HG03565 (cell line): Measurements from ENCODE around the gene CCL14.
"Not testable (repeated sequence)": the region's sequence is repeated elsewhere in the genome, so short reads cannot be mapped to it uniquely, and the experiment has no call there.

Experiments used
- ATAC-seq: cut with Tn5 transposase; IDR thresholded peaks from one replicate; pipeline ENCODE4 v1.9.1; 2021; ENCODE audit warnings: mild to moderate bottlenecking, moderate library complexity; ENCODE audit not compliant: unreplicated experiment

Gene CCL14

DNA sequence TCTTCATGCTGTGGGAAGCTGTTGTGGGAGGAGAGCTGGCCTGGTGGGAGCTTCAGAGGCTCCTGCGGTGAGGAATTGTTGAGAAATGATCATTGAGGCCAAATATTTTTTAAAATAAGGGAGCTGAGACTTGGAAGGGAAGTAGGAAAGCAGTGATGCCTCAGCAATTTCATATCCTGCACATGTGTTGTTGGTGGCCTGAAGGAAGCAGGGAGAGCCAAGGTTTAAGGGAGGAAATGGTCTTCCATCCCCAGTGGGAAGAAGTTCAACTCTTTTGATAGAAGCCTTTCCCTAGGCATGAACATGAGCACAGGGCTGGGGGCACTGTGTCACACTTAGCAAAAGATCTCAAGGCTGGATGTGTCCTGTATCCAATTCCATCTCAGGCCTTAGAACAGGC, at the start of gene CCL14:
Gene CCL14 (minus strand): TSS at position 87 of the 400 bp plus-strand sequence. CDS start 80 bp downstream, at position 7.
- ATAC-seq, result no peak

DNA sequence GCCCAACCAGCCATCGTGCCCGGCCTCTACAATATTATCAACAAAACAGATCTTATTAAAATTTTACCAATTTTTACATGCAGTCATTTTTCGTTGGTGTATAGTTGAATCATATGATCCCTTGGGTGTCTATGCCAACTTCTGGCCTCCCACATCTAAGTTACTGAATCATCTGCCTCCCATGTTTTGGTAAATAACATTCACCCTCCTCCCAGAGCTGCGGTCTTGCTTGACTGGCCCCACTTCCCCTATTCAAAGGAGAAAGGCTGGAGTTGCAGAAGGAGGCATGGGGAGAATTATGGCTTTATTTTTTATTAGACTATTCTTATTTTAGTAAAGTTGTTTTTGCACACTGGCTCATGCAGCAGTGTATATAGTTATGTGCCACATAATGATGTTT, 49.7 kb upstream of the CCL14 start:
- no peak for ATAC-seq

DNA sequence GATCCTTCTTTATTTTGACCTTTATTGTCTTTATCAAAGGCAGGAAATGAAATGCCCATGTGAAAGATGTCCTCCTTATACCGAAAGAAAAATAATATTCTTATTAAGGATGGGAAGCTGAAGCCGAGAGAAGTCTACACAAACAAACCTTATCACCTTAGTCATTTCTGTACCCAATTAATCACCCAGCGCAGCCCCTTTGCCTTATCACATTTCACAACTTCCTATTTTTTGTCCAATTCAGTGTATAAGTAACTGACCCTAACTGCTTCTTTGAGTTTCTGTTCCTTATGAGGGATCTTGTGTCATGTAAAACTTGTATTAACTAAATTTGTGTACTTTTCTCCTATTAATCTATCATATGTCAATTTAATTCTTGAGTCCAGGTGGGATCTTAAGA, 47.6 kb upstream of the CCL14 start:
- no peak for ATAC-seq

DNA sequence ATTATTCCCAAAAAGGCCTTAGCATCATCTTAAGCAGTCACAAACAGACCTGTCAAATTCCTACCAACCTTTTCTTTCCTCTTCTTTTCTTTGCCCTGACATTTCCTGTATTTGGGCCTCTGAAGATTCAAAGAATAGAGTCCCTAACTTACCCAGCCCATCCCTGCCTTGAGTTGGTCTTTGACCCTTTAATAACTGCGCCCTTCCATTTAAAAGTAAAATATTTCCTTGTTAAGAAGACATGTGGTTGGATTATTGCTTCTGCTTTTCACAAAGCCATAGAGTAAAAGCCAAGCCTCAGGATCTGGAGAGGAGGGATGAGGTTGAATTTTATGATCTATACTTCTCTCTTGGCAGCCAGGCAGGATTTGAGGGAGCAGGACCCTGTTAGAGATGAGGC, 44.4 kb upstream of the CCL14 start:
- no peak for ATAC-seq

DNA sequence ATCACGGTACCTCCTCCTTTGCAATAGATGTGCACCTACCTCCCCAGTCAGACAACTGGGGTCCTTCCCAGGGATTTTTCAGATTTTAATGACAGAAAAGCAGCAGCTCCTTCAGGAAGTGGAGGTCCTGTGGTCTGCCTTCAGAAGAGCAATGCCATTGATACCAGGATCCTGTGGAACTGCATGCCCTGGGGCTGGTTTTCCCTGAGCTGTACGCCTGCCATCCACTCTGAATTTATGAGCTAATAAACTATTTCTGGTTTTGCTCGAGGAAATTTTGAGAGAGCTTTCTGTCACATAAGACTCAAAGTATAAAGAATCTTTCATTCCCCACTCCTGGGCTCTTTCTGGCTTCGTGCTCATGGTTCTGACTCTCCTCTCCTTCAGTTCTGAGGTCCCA, 41.2 kb upstream of the CCL14 start:
- no peak for ATAC-seq

DNA sequence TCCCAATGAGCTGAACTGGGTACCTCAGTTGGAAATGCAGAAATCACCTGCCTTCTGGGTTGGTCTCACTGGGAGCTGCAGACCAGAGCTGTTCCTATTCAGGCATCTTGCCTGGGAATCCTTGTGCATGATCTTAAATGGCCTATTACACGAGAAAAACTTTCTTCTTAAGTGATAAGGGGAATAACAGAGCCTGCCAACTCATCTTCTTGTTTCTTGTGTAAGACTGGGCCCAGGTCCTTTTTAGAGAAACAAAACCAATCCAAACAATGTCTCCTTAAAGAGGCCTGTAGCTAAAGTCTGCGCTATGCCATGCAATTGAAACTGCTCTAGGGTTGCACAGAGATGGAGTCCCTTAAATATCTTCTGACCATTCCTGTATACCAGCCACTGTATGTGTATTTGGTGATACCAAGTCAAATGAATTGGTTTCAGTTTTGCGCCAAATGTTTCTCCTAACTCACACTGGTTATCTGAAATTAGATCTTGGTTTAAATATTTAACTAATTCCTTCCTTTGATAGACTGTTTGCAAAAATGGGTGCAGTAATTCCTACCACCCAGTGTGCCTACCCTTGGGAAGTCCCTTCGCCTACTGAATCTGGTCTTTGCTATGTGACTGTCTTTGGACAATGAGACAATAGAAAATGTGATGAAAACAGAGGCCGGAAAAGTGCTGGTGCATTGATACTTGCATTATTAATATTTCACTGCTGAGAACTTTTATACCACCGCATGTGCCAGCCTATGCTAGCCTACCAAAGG, 37.8 kb upstream of the CCL14 start:
- ATAC-seq, result no peak

DNA sequence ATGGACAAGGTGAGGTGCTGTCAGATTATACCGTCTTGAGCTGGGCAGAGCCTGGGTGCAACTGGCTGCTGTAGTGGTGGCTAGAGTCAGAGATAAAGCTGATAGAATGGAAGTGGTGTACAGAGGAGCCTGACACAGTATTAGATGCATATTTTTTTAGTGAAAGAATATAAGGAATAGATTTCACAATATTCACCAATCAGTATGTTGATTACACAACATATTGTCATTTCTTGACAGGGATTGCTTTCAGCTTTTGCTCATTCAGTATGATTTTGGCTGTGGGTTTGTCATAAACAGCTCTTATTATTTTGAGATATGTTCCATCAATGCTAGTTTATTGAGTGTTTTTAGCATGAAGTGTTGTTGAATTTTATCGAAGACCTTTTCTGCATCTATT, 32.9 kb upstream of the CCL14 start:
- ATAC-seq, result no peak

DNA sequence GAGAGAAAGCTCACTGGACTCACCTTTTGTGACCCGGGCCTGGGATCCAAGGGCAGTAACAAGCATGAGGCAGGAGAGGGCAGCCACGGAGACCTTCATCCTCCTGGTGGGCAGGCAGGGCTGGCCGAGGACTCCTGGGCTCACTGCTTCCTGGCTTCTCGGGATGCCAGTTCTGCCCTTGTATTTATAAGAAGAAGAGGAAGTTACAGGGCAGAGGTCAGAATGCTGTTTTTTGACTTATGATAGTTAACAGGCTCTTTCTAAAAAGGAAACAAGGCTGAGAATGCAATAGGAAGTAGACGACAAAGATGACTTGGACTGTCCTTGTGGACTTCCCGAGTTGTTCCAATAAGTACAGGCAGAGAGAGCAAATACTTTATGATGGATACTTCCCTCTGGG, 31.3 kb upstream of the CCL14 start, which contains the start of gene CCL23:
Gene CCL23 (minus strand): TSS at position 174 of the 400 bp plus-strand sequence. CDS start 75 bp downstream, at position 99.
- ATAC-seq, result no peak

DNA sequence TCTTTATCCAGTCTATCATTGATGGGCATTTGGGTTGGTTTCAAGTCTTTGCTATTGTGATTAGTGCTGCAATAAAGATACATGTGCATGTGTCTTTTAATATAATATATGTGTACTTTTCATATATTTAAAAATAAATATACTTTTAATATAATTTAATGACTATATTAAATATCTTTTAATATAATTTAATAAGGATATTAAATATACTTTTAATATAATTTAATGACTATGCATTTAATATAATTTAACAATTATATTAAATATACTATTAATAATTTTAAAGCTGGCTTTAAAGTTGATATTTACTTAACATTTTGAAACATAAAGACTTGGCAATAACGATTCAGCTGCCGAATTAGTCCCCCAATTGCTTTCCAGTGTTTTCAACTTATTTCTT, 30.0 kb upstream of the CCL14 start:
- no peak for ATAC-seq

DNA sequence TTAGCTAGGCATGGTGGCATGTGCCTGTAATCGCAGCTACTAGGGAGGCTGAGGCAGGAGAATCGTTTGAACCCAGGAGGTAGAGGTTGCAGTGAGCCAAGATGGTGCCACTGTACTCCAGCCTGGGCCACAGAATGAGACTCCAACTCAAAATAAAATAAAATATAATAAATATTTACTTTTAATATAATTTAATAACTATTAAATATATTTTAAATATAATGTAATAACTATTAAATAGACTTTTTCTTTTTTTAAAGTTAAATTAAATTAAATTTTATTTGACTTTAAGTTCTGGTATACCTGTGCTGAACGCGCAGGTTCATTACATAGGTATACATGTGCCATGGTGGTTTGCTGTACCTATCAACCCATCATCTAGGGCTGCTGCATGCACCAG, 29.4 kb upstream of the CCL14 start:
- ATAC-seq, result not testable (repeated sequence)

DNA sequence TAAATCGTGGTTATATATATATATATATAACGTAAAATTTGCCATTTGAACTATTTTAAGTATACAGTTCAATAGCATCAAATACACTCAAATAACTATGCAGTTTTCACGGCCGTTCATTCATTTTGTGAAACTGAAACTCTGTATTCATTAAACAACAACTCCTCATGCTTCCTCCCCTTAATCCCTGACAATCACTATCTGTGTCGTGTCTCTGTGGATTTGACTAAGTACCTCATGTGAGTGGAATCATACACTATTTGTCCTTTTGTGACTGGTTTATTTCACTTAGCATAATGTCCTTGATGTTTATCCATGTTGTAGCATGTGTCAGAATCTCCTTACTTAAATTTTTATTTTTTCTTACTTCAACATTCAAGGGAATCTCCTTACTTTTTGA, 28.4 kb upstream of the CCL14 start:
- ATAC-seq, result no peak

DNA sequence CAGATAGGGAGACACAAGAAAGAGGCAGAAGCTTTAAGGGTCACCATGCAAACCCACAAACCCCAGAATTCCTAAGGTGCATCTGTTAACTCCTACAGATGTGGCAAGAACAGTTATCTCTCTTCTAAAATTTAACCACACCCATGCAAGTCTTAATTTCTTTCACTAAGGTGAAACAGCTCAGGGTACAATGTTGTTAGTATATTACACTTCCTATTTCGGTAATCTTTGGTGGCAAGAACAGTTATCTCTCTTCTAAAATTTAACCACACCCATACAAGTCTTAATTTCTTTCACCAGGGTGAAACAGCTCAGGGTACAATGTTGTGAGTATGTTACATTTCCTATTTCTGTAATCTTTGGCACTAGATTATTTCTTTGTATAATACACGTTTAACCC, 24.7 kb upstream of the CCL14 start:
- no peak for ATAC-seq

DNA sequence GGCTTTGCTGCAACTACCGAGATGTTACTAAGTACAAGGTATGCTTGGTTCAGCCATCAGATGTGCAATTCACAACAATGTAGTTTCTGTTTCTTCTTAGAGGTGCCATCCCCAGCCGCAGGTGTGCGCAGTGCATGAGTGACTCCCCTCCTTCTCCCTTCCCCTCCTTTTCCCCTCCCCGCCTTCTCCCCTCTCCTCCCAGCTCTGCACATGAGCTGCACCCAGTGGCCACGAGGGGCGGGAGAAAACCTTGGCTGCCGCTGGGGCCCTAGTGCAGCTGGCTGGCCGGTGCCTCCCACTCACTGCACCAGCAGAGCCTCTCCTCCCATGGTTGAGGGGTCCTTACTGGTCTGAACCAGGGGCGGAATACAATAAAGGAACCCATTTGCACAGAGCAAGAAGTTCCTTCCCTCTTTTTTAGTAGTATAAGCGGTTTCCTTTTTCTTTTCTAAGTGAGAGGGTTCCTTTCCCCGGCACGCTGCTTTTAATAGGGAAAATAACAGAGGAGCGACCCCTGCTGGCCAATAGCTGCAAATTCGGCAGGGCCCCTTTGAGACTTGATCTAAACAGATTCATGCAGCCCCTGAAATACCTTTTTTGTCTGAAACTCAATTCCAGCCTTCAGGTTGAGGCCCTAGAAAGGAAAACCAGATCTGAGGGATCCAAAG, 22.6 kb upstream of the CCL14 start:
- ATAC-seq, result no peak

DNA sequence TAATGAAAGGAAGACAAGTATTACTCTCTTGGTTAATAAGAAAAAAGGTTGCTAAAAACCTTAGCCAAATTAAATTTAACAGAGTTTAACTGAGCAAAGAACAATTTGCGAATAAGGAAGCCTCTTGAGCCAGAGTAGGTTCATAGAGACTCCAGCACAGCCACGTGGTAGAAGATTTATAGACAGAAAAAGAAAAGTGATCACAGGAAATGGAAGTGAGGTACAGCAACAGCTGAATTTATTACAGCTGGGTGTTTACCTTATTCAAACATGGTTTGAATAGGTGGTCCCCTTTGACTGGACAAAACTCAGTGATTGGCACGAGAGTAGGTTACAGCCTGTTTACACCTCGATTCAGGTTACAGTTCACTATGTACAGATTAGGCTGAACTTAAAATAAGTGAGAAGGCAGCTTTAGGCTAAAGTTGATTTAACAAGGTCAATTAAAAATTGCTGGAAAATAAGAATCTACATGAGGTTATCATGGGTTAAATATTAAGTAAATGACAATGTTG, 18.1 kb upstream of the CCL14 start:
- no peak for ATAC-seq

DNA sequence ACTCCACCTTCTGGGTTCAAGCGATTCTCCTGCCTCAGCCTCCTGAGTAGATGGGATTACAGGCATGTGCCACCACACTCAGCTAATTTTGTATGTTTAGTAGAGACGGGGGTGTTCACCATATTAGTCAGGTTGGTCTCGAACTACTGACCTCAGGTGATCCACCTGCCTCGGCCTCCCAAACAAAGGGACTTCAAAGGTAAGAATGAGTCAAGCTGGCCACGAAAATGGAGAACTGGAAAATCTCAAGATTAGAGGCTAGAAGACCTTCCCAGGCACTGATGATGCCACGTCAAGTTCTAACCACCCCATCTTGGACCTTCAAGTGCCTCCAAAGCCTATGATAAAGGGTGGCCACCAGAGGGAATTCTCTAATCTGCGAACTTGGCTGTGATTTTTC, 16.1 kb upstream of the CCL14 start:
- no peak for ATAC-seq

DNA sequence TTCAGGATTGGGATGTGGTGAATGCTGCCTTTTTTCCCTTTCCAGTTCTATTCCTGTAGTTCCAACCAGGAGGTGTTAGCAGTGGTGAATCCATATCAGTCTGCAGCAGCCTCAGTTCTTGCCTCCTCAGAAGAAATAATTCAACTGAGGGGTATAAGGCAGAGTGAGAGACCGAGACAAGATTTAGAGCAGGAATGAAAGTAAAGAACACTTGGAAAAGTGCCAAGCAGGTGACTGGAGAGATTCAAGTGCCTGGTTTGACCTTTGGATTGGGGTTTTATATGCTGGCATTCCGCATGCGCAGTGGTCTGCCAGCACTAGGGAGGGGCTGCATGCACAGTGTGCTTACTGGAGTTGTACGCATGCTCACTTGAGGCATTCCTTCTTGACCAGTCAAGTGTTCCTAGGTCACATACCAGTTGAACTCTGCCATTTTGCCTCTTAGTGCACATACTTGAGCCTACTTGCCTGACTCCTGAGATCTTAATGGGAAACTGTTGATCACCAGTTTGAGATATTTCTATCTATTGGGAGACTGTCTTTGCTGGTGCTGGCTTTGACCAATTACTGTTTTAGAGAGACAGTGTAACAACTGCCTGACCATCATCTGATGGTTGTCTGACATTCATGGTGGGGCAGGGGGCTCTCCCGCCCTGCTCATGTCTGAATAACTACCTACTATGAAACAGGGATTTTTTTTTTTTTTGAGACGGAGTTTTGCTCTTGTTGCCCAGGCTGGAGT, 15.5 kb upstream of the CCL14 start:
- ATAC-seq, result no peak

DNA sequence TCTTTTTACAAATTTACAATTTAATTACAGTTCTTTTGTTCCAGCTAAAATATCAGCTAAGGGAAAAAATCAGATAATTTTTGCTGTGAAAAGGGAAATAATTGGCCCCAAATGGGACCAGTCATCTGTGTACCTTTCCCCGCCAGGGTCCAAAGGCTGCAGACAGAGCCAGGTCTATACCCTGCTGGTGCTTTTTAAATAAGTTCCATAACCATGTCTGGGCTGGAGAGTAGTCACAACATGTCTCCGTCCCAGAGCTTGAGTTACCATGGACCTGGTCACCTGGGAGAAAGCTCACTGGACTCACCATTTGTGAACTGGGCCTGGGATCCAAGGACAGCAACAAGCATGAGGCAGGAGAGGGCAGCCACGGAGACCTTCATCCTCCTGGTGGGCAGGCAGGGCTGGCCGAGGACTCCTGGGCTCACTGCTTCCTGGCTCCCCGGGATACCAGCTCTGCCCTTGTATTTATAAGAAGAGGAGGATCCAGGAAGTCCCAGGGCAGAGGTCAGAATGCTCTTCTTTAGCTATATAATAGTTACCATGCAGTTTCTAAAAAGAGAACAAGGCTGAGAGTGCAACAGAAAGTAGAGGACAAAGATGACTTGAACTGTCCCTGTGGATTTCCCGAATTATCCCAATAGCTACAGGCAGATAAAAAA, 14.7 kb upstream of the CCL14 start, which contains the start of gene CCL15:
Gene CCL15 (minus strand): TSS at position 444 of the 662 bp plus-strand sequence. CDS start 61 bp downstream, at position 383.
- no peak for ATAC-seq

DNA sequence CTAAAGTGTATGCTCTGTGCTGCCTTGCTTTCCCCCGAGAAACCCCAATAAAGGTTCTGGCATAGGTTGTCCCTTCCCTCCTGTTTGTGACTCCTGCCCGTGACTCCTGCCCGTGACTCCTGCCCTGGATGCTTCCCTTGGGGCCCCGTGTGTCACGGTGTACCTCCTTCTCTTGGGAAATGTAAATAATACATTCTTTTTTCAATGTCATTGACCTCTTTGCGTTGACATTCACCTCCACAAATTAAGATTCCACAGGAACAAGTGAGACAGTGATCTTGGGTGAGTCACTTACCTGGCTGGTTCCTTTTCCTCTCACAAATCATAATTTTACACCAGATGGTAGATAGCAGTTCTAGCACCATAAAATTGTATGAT, 14.2 kb upstream of the CCL14 start:
- ATAC-seq, result no peak

DNA sequence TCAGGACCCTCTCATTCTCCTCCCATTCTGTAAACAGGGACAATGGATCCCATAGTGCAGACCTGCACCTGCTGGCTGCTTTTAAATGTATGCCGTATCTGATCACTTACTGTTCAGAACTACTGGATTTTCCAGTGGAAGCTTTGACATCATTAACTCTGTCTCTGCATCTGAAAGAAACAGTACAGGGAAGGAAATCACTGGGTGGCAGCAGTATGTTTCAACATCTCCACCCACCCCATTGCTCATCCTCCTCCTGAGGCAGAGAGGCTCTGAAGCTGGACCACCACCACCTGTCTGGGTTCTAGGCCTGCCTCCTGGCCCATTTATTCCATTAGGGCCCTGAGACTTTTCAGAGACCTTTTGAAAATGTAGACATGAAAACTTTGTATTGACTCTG, 12.2 kb upstream of the CCL14 start:
- ATAC-seq, result no peak

DNA sequence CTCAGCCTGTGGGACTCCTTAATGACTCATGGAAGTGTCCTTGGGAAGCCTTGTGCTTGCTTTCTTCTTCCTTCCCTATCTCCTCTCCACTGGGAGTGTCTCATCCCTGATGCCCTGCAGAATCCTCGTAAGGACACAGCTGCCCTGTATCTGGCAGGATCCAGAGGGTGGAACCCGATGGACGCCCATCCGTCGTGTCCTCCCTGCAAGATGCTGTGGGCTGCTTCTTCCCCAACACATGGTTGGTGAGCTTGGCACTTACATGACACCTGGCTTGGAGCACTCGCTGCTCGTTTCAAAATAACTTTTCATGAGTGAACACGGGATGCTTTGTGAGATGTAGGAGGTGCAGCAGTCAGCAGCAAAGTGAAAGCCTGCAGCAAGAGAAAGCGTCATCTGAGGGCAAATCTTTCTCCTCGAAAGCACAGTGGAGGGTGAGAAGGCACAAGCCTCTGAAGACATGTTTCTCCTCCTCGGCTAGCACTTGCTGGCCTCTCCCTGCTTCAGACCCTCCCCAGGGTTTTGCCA, 11.6 kb upstream of the CCL14 start:
- ATAC-seq, result no peak

DNA sequence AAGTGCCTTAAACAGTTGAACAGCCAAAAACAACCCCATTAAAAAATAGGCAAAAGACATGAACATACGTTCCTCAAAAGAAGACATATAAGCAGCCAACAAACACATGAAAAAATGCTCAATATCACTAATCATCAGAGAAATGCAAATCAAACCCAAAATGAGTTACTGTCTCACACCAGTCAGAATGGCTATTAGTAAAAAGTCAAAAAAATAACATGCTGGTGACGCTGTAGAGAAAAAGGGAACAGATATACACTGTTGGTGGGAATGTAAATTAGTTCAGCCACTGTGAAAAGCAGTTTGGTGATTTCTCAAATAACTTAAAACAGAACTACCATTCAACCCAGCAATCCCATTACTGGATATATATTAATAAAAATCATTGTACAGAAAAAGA, 8.8 kb upstream of the CCL14 start:
- not testable (repeated sequence) for ATAC-seq
